ENCODE results near the gene CXCL12. TPM values are rescaled to one million over a fixed set of nuclear protein-coding genes. Genes with fewer than 3 reads are reported as not detected.

The CXCL12 gene
- polyA plus RNA-seq, 1 of the 3 experiments (the other 2 are of a cell fraction) = 4.7 TPM

DNA sequence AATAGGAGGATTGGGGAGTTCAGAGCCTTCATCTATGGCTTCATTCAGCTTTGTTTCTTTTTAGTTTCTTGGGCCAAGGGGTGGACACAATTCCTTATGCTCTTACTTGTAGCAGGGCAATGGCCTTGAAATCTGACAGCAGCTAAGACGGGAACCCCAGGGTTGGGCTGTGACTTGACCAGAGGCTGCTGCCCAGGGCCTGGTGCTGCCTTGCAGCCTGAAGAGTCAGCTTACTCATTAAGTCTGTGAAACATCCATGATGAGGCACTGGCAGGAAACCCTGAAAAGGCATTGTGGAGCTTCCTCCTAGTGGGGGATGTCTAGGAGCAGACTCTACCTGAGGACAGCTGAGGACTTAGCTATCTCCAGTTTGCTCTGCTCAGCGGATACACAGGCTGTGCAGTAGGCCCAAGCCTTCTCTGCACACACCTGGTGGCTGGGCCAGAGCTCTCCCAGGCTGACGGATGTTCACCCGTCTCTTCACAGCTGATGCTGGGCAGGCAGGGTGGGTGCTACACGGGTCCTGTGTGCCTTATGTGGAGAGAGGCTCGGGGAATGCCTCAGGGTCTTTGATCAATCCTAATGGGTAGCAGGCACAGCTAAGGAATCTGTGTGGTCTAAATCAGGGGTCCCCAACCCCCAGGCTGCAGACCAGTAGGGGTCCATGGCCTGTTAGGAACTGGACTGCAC, 17.8 kb downstream of the CXCL12 start:
- no peak for DNase-seq
- Histone ChIP-seq H3F3A (replicated peaks; ENCODE audit: insufficient read depth) (no peaks in the 10 kb centered on the region), H3K27me3 (ENCODE audit: insufficient read depth) (no peaks in the 10 kb centered on the region), H3K27ac (ENCODE audit: low read depth in 2 of 2, low read length in 1 of 2) (no peak overlapping the region), H3K79me2 (ENCODE audit: insufficient read depth) (no peaks in the 10 kb centered on the region), H3K4me3 (ENCODE audit: low read depth in 2 of 2, low read length in 1 of 2) (no peak overlapping the region), H3K4me1 (ENCODE audit: control insufficient read depth in 1 of 2, insufficient read depth in 2 of 2, low read depth in 1 of 2, low read length in 1 of 2) (no peaks in the 10 kb centered on the region), H3K9ac (no peak overlapping the region), H4K20me1 (ENCODE audit: insufficient read depth) (no peaks in the 10 kb centered on the region), H3K9me2 (no peaks in the 10 kb centered on the region), H3K36me3 (replicated peaks in 1 of 2; ENCODE audit: control insufficient read depth in 1 of 2, insufficient read depth in 2 of 2, low read length in 1 of 2) (no peaks in the 10 kb centered on the region), H2AFZ (ENCODE audit: low read depth) (no peak overlapping the region), H3K4me2 (no peak overlapping the region), H3K9me3 (no peaks in the 10 kb centered on the region)
- no peak for TF ChIP-seq ELF1 (IDR thresholded peaks at IDR 0.05)
- TF ChIP-seq TEAD4 (IDR thresholded peaks at IDR 0.05; ENCODE audit: borderline replicate concordance, insufficient read depth) = no peak
- TF ChIP-seq TAF1 (IDR thresholded peaks at IDR 0.05; ENCODE audit: borderline replicate concordance, low read depth, low read length) = no peak
- TF ChIP-seq, protein P1, sequence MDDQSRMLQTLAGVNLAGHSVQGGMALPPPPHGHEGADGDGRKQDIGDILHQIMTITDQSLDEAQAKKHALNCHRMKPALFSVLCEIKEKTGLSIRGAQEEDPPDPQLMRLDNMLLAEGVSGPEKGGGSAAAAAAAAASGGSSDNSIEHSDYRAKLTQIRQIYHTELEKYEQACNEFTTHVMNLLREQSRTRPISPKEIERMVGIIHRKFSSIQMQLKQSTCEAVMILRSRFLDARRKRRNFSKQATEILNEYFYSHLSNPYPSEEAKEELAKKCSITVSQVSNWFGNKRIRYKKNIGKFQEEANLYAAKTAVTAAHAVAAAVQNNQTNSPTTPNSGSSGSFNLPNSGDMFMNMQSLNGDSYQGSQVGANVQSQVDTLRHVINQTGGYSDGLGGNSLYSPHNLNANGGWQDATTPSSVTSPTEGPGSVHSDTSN (IDR thresholded peaks at IDR 0.05) = no peak
- TF ChIP-seq MXI1 (IDR thresholded peaks at IDR 0.05; ENCODE audit: low read depth, low read length) = no peak
- TF ChIP-seq EP300 (IDR thresholded peaks at IDR 0.05; ENCODE audit: borderline replicate concordance in 1 of 2, low read depth in 1 of 2, low read length in 1 of 2) = no peak
- TF ChIP-seq MEF2A (IDR thresholded peaks at IDR 0.05; ENCODE audit: borderline replicate concordance, low read depth) = no peak
- TF ChIP-seq NFIC (IDR thresholded peaks at IDR 0.05; ENCODE audit: borderline replicate concordance) = no peak
- TF ChIP-seq GABPA (IDR thresholded peaks at IDR 0.05; ENCODE audit: low read depth) = no peak
- no peak for TF ChIP-seq EZH2phosphoT487 (IDR thresholded peaks at IDR 0.05; ENCODE audit: borderline replicate concordance, low read depth)
- TF ChIP-seq, protein P2, sequence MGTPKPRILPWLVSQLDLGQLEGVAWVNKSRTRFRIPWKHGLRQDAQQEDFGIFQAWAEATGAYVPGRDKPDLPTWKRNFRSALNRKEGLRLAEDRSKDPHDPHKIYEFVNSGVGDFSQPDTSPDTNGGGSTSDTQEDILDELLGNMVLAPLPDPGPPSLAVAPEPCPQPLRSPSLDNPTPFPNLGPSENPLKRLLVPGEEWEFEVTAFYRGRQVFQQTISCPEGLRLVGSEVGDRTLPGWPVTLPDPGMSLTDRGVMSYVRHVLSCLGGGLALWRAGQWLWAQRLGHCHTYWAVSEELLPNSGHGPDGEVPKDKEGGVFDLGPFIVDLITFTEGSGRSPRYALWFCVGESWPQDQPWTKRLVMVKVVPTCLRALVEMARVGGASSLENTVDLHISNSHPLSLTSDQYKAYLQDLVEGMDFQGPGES (IDR thresholded peaks at IDR 0.05; ENCODE audit: low read depth, low read length) = no peak
- TF ChIP-seq, protein P3, sequence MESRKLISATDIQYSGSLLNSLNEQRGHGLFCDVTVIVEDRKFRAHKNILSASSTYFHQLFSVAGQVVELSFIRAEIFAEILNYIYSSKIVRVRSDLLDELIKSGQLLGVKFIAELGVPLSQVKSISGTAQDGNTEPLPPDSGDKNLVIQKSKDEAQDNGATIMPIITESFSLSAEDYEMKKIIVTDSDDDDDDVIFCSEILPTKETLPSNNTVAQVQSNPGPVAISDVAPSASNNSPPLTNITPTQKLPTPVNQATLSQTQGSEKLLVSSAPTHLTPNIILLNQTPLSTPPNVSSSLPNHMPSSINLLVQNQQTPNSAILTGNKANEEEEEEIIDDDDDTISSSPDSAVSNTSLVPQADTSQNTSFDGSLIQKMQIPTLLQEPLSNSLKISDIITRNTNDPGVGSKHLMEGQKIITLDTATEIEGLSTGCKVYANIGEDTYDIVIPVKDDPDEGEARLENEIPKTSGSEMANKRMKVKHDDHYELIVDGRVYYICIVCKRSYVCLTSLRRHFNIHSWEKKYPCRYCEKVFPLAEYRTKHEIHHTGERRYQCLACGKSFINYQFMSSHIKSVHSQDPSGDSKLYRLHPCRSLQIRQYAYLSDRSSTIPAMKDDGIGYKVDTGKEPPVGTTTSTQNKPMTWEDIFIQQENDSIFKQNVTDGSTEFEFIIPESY (IDR thresholded peaks at IDR 0.05; ENCODE audit: borderline replicate concordance, low read depth) = no peak
- TF ChIP-seq, protein P4, sequence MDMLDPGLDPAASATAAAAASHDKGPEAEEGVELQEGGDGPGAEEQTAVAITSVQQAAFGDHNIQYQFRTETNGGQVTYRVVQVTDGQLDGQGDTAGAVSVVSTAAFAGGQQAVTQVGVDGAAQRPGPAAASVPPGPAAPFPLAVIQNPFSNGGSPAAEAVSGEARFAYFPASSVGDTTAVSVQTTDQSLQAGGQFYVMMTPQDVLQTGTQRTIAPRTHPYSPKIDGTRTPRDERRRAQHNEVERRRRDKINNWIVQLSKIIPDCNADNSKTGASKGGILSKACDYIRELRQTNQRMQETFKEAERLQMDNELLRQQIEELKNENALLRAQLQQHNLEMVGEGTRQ (IDR thresholded peaks at IDR 0.05; ENCODE audit: borderline replicate concordance, low read depth, low read length) = no peak
- TF ChIP-seq, protein P5, sequence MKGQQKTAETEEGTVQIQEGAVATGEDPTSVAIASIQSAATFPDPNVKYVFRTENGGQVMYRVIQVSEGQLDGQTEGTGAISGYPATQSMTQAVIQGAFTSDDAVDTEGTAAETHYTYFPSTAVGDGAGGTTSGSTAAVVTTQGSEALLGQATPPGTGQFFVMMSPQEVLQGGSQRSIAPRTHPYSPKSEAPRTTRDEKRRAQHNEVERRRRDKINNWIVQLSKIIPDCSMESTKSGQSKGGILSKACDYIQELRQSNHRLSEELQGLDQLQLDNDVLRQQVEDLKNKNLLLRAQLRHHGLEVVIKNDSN (IDR thresholded peaks at IDR 0.05; ENCODE audit: borderline replicate concordance, low read depth) = no peak
- TF ChIP-seq JUND (IDR thresholded peaks at IDR 0.05) = no peak
- no peak for TF ChIP-seq RFX5 (IDR thresholded peaks at IDR 0.05; ENCODE audit: low read length)
- TF ChIP-seq SMC3 (IDR thresholded peaks at IDR 0.05; ENCODE audit: low read depth, low read length) = no peak
- TF ChIP-seq CHD2 (IDR thresholded peaks at IDR 0.05; ENCODE audit: low read length, partially characterized antibody) = no peak
- TF ChIP-seq RAD21 (IDR thresholded peaks at IDR 0.05; ENCODE audit: low read length) = no peak
- TF ChIP-seq SIN3A (IDR thresholded peaks at IDR 0.05; ENCODE audit: borderline replicate concordance, low read depth, low read length) = no peak
- ChIA-PET CTCF (interaction anchor here (0.9 to 2.5 kb wide), 9 partner anchors 9 to 678 kb away, joined by 3 to 7 read pairs (median 4); no protein-coding TSS in a partner anchor), POLR2A (no interaction called here)
- 37% methylated on average over 6 of the region's 6 CpGs for WGBS (ENCODE audit: low lambda C conversion rate)
